HepG2 (cell line): Measurements from ENCODE around the gene TMEM198. TPM values are rescaled to one million over a fixed set of nuclear protein-coding genes. Genes with fewer than 3 reads are reported as not detected.

ENCODE experiments used
- ARNTL ChIP-seq: sonication (generic); formaldehyde crosslinking; IDR thresholded peaks from 2 replicates; pipeline ENCODE4 v1.4.0; 2020; ENCODE audit warnings: mild to moderate bottlenecking, missing genetic modification reagents
- BCL6 ChIP-seq: IDR thresholded peaks from 2 replicates; pipeline ENCODE4 v1.6.1; 2016; ENCODE audit warnings: missing genetic modification reagents, missing compliant biosample characterization
- BHLHE40 ChIP-seq: IDR thresholded peaks from 2 replicates; pipeline ENCODE4 v1.6.1; 2011; ENCODE audit warnings: low read length, improper control_type of control experiment
- GABPA ChIP-seq, 2 experiments: IDR thresholded peaks; 2 replicates each; pipeline ENCODE4 v1.6.1; 2011 to 2016; ENCODE audit warnings: low read depth in 2 of 2, low read length in 1 of 2, missing biosample characterization in 1 of 2, missing genetic modification characterization in 1 of 2
- GTF3A ChIP-seq: sonication (generic); formaldehyde crosslinking; conservative IDR thresholded peaks from 2 replicates; pipeline ENCODE4 v1.4.0; 2020; ENCODE audit warnings: mild to moderate bottlenecking, missing genetic modification reagents
- HNRNPL ChIP-seq: fragments of 200-400 bp; formaldehyde crosslinking; IDR thresholded peaks from 2 replicates; pipeline ENCODE4 v1.6.1; 2017; ENCODE audit warnings: mild to moderate bottlenecking, low read depth, low read length
- HOXA9 ChIP-seq: sonication (generic); formaldehyde crosslinking; IDR thresholded peaks from 2 replicates; pipeline ENCODE4 v1.8.1; 2022; ENCODE audit warnings: missing genetic modification reagents, mild to moderate bottlenecking, moderate library complexity, borderline replicate concordance
- NCOR1 ChIP-seq: fragments of 200-600 bp; sonication (generic); IDR thresholded peaks from 2 replicates; pipeline ENCODE4 v1.7.0; 2017; ENCODE audit warnings: antibody characterized with exemption, low read length, borderline replicate concordance
- NFE2L1 ChIP-seq: sonication (generic); formaldehyde crosslinking; IDR thresholded peaks from 2 replicates; pipeline ENCODE4 v1.4.0; 2020; ENCODE audit warnings: missing genetic modification reagents, mild to moderate bottlenecking, borderline replicate concordance
- PCBP2 ChIP-seq: fragments of 200-400 bp; formaldehyde crosslinking; optimal IDR thresholded peaks from 2 replicates; pipeline ENCODE3; 2018; ENCODE audit warnings: low read length, low read depth; ENCODE audit not compliant: poor library complexity, severe bottlenecking
- RBFOX2 ChIP-seq: fragments of 200-400 bp; formaldehyde crosslinking; IDR thresholded peaks from 2 replicates; pipeline ENCODE4 v1.6.1; 2017; ENCODE audit warnings: low read depth, mild to moderate bottlenecking, low read length
- SALL2 ChIP-seq: sonication (generic); formaldehyde crosslinking; IDR thresholded peaks from 2 replicates; pipeline ENCODE4 v1.8.1; 2023; ENCODE audit warnings: mild to moderate bottlenecking, missing genetic modification reagents, inconsistent platforms
- SATB2 ChIP-seq: sonication (generic); formaldehyde crosslinking; IDR thresholded peaks from 2 replicates; pipeline ENCODE4 v1.5.0; 2020; ENCODE audit warnings: missing genetic modification reagents
- SMAD9 ChIP-seq: sonication (generic); formaldehyde crosslinking; IDR thresholded peaks from 2 replicates; pipeline ENCODE4 v1.5.1; 2020; ENCODE audit warnings: mild to moderate bottlenecking, missing genetic modification reagents
- SNAI1 ChIP-seq: sonication (generic); formaldehyde crosslinking; IDR thresholded peaks from 2 replicates; pipeline ENCODE4 v1.5.0; 2020; ENCODE audit warnings: mild to moderate bottlenecking, missing genetic modification reagents, borderline replicate concordance
- TARDBP ChIP-seq: sonication (generic); formaldehyde crosslinking; IDR thresholded peaks from 2 replicates; pipeline ENCODE4 v1.8.0; 2022; ENCODE audit warnings: mild to moderate bottlenecking, missing genetic modification reagents
- TCF7L2 ChIP-seq: IDR thresholded peaks from 2 replicates; pipeline ENCODE4 v1.6.1; 2011; ENCODE audit warnings: mild to moderate bottlenecking, low read depth, low read length, moderate library complexity
- TOPORS ChIP-seq: sonication (generic); formaldehyde crosslinking; IDR thresholded peaks from 2 replicates; pipeline ENCODE4 v1.8.0; 2023; ENCODE audit warnings: mild to moderate bottlenecking, missing genetic modification reagents
- ZBTB20 ChIP-seq: sonication (generic); formaldehyde crosslinking; IDR thresholded peaks from 2 replicates; pipeline ENCODE4 v1.8.1; 2023; ENCODE audit warnings: missing genetic modification reagents, low read depth, mild to moderate bottlenecking, borderline replicate concordance
- ZBTB7B ChIP-seq: sonication (generic); formaldehyde crosslinking; IDR thresholded peaks from 2 replicates; pipeline ENCODE4 v1.4.0; 2020; ENCODE audit warnings: missing genetic modification reagents
- ZNF12 ChIP-seq: sonication (generic); formaldehyde crosslinking; IDR thresholded peaks from 2 replicates; pipeline ENCODE4 v1.5.0; 2020; ENCODE audit warnings: missing genetic modification reagents
- ZNF17 ChIP-seq: sonication (generic); formaldehyde crosslinking; IDR thresholded peaks from 2 replicates; pipeline ENCODE4 v1.5.0; 2020; ENCODE audit warnings: mild to moderate bottlenecking, missing genetic modification reagents
- ZNF850 ChIP-seq: sonication (generic); formaldehyde crosslinking; conservative IDR thresholded peaks from 2 replicates; pipeline ENCODE4 v1.9.0; 2021; ENCODE audit warnings: mild to moderate bottlenecking, missing genetic modification reagents
- polyA plus RNA-seq, 8 experiments: library from polyadenylated mRNA; depleted of rRNA in 3 of 8; stranded (reverse) in 7 of 8; unstranded in 1 of 8; fragments of >200 nt; fragmentation: Illumina TruSeq in 4 of 8; extraction: Trizol in 4 of 8; gene quantifications; 2 replicates each; pipeline versions ENCODE4 v1.2.1 to v1.2.3, GENCODE V29; 2011 to 2016; ENCODE audit warnings: low read depth in 4 of 8, missing spikeins in 1 of 8, mixed read lengths in 1 of 8; ENCODE audit not compliant: insufficient read depth in 1 of 8
- total RNA-seq, 5 experiments: library from RNA; depleted of rRNA; stranded (reverse); fragments of >200 nt; fragmentation: Illumina TruSeq; extraction: Trizol; gene quantifications; 2 replicates each; pipeline ENCODE4 v1.2.3, GENCODE V29; 2016; ENCODE audit warnings: low read depth in 1 of 5
- TF ChIP-seq, protein P1 (sequence below): sonication (generic); formaldehyde crosslinking; IDR thresholded peaks from 2 replicates; pipeline ENCODE4 v1.8.0; 2022; ENCODE audit warnings: low read depth, missing genetic modification reagents
- TF ChIP-seq, protein P2 (sequence below): sonication (generic); formaldehyde crosslinking; IDR thresholded peaks from 2 replicates; pipeline ENCODE4 v1.4.0; 2020; ENCODE audit warnings: missing genetic modification reagents, borderline replicate concordance

TMEM198 gene
- total and polyA plus RNA-seq, 2 of the 13 experiments (the other 11 are each of a cell fraction or from before 2014, with no cell fraction given) = 17.3 to 23.5 TPM

DNA sequence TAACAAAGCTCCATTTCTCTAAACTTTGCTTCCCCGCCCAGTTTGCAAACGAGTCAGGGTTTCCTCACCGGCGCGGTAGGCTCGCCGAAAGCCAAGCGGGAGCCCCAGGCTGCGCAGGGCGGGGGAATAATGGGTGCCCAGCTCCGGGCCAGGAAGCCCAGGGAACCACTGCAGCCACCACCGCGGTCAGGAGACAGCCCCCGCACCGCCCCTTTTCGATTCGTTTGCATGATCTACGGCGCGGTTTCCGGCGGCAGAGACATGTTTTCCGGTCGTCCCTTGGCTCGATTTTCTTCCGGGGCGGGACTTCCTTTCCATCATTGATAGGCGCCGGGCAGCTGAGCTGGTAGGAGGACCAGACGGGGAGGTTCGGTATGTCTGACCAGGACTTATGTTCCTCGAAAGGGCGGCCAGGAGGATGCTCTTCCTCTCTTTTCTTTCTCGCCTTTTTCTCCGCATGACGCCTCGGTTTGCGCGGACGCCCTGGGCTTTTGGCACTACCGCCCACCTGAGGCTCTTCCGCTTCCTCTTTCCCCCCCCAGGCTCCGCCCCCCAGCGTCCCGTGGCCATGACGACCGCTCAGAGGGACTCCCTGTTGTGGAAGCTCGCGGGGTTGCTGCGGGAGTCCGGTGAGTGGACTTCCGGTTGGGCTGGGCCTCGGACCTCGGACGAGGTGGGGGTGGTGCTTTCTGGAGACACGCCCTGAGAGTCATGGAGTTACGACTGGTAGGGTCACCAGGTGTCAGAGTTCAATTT is 53.9 kb downstream of the TMEM198 start, which contains the start of gene STK11IP (continued):
- TF ChIP-seq BCL6 (CRISPR knock-in tag) = peak; percentile 57
- TF ChIP-seq, protein P1, sequence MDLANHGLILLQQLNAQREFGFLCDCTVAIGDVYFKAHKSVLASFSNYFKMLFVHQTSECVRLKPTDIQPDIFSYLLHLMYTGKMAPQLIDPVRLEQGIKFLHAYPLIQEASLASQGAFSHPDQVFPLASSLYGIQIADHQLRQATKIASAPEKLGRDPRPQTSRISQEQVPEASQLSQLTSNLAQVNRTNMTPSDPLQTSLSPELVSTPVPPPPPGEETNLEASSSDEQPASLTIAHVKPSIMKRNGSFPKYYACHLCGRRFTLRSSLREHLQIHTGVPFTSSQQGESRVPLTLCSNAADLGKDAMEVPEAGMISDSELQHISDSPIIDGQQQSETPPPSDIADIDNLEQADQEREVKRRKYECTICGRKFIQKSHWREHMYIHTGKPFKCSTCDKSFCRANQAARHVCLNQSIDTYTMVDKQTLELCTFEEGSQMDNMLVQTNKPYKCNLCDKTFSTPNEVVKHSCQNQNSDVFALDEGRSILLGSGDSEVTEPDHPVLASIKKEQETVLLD (CRISPR knock-in tag) = peak; percentile 71
- TF ChIP-seq NFE2L1 (CRISPR knock-in tag) = no peak; the same call in 1 of the 2 replicates
- TF ChIP-seq HNRNPL = peak; percentile 57; the same call in 1 of the 2 replicates
- TF ChIP-seq SALL2 (CRISPR knock-in tag) = peak; percentile 54; the same call in 1 of the 2 replicates
- peak; percentile 77 for TF ChIP-seq GABPA (IDR thresholded peaks at IDR 0.05; ENCODE audit: low read depth, low read length)
- peak; percentile 95 for TF ChIP-seq GABPA (CRISPR knock-in tag; IDR thresholded peaks at IDR 0.05; ENCODE audit: low read depth)
- TF ChIP-seq TOPORS (CRISPR knock-in tag) = 0 out of 2 replicates have a peak, but pooled peaks have one; percentile 23
- peak; percentile 36; the same call in 1 of the 2 replicates for TF ChIP-seq ZBTB20 (CRISPR knock-in tag)
- peak; percentile 33; the same call in 1 of the 2 replicates for TF ChIP-seq ARNTL
- peak; percentile 81; the same call in 1 of the 2 replicates for TF ChIP-seq NCOR1
- TF ChIP-seq ZNF12 (CRISPR knock-in tag) = peak; percentile 96
- TF ChIP-seq TARDBP (CRISPR knock-in tag) = peak; percentile 63
- no peak for TF ChIP-seq GTF3A (CRISPR knock-in tag)
- no peak; the same call in 1 of the 2 replicates for TF ChIP-seq SNAI1 (CRISPR knock-in tag)
- TF ChIP-seq BHLHE40 = 0 out of 2 replicates have a peak, but pooled peaks have one; percentile 21
- 0 out of 2 replicates have a peak, but pooled peaks have one; percentile 17 for TF ChIP-seq ZBTB7B (CRISPR knock-in tag)
- TF ChIP-seq, protein P2, sequence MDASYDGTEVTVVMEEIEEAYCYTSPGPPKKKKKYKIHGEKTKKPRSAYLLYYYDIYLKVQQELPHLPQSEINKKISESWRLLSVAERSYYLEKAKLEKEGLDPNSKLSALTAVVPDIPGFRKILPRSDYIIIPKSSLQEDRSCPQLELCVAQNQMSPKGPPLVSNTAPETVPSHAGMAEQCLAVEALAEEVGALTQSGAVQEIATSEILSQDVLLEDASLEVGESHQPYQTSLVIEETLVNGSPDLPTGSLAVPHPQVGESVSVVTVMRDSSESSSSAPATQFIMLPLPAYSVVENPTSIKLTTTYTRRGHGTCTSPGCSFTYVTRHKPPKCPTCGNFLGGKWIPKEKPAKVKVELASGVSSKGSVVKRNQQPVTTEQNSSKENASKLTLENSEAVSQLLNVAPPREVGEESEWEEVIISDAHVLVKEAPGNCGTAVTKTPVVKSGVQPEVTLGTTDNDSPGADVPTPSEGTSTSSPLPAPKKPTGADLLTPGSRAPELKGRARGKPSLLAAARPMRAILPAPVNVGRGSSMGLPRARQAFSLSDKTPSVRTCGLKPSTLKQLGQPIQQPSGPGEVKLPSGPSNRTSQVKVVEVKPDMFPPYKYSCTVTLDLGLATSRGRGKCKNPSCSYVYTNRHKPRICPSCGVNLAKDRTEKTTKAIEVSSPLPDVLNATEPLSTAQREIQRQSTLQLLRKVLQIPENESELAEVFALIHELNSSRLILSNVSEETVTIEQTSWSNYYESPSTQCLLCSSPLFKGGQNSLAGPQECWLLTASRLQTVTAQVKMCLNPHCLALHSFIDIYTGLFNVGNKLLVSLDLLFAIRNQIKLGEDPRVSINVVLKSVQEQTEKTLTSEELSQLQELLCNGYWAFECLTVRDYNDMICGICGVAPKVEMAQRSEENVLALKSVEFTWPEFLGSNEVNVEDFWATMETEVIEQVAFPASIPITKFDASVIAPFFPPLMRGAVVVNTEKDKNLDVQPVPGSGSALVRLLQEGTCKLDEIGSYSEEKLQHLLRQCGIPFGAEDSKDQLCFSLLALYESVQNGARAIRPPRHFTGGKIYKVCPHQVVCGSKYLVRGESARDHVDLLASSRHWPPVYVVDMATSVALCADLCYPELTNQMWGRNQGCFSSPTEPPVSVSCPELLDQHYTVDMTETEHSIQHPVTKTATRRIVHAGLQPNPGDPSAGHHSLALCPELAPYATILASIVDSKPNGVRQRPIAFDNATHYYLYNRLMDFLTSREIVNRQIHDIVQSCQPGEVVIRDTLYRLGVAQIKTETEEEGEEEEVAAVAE = 0 out of 2 replicates have a peak, but pooled peaks have one; percentile 42
- no peak for TF ChIP-seq PCBP2
- TF ChIP-seq RBFOX2 = peak; percentile 98
- no peak for TF ChIP-seq HOXA9 (CRISPR knock-in tag)
- no peak for TF ChIP-seq ZNF17
- TF ChIP-seq ZNF850 (CRISPR knock-in tag) = no peak
- TF ChIP-seq SMAD9 (CRISPR knock-in tag) = no peak
- TF ChIP-seq TCF7L2 = no peak
- no peak for TF ChIP-seq SATB2
